SU-DHL-6 (cell line): ENCODE results near the gene FBXO4.

Experiments used
- H2AFZ ChIP-seq: fragments of 200-600 bp; sonication (generic); 2 replicates; pipeline ENCODE4 v1.6.1; 2014; ENCODE audit warnings: low read depth, mild to moderate bottlenecking, moderate library complexity, mixed read lengths, antibody characterized with exemption, low read length; ENCODE audit not compliant: severe bottlenecking
- H3F3A ChIP-seq: fragments of 200-600 bp; shearing (Covaris generic); 2 replicates; pipeline ENCODE4 v1.6.0; 2016; ENCODE audit warnings: antibody characterized with exemption, mild to moderate bottlenecking; ENCODE audit not compliant: insufficient read depth
- H3K27ac ChIP-seq: fragments of 200-600 bp; sonication (generic); 2 replicates; pipeline ENCODE4 v1.5.1; 2016; ENCODE audit warnings: low read depth, mild to moderate bottlenecking, low read length, moderate library complexity, mixed read lengths
- H3K27me3 ChIP-seq: fragments of 200-600 bp; sonication (generic), shearing (Covaris generic); 2 replicates; pipeline ENCODE4 v1.6.0; 2014; ENCODE audit warnings: mild to moderate bottlenecking, low read length
- H3K36me3 ChIP-seq: fragments of 200-600 bp; sonication (generic); 2 replicates; pipeline ENCODE4 v1.6.1; 2014; ENCODE audit warnings: mild to moderate bottlenecking, low read length, mixed read lengths
- H3K4me2 ChIP-seq: fragments of 300-600, 200-600 bp; shearing (Covaris generic), sonication (generic); 2 replicates; pipeline ENCODE4 v1.6.0; 2014; ENCODE audit warnings: low read length, low read depth, mild to moderate bottlenecking; ENCODE audit not compliant: poor library complexity, severe bottlenecking
- H3K4me3 ChIP-seq: fragments of 200-600 bp; sonication (generic); 2 replicates; pipeline ENCODE4 v1.5.1; 2014; ENCODE audit warnings: antibody characterized with exemption, low read length, mild to moderate bottlenecking, mixed read lengths; ENCODE audit not compliant: insufficient read depth, poor library complexity, severe bottlenecking
- H3K79me2 ChIP-seq: fragments of 200-600 bp; sonication (generic); 2 replicates; pipeline ENCODE4 v1.6.1; 2014; ENCODE audit warnings: mild to moderate bottlenecking, low read length, moderate library complexity; ENCODE audit not compliant: insufficient read depth
- H3K9ac ChIP-seq: fragments of 200-600 bp; sonication (generic); 2 replicates; pipeline ENCODE4 v1.7.0; 2014; ENCODE audit warnings: mild to moderate bottlenecking, low read length
- H3K9me2 ChIP-seq: fragments of 200-600 bp; sonication (generic); replicated peaks from 2 replicates; pipeline ENCODE4 v1.6.1; 2014; ENCODE audit warnings: low read length; ENCODE audit not compliant: insufficient read depth
- H3K9me3 ChIP-seq: fragments of 200-600 bp; sonication (generic); 2 replicates; pipeline ENCODE4 v1.6.1; 2014; ENCODE audit warnings: low read length, mixed read lengths; ENCODE audit not compliant: insufficient read depth
- H4K20me1 ChIP-seq: fragments of 200-600 bp; sonication (generic); 2 replicates; pipeline ENCODE4 v1.6.1; 2014; ENCODE audit warnings: low read depth, mild to moderate bottlenecking, antibody characterized with exemption, low read length, moderate library complexity, mixed read lengths
- CTCF ChIP-seq: fragments of 200-600 bp; sonication (generic); IDR thresholded peaks from one replicate; pipeline ENCODE4 v1.5.1; 2017; ENCODE audit warnings: antibody characterized with exemption, mild to moderate bottlenecking, low read length, moderate library complexity; ENCODE audit not compliant: insufficient read depth, poor library complexity, severe bottlenecking
- EZH2phosphoT487 ChIP-seq: fragments of 200-600 bp; sonication (generic), shearing (Covaris generic); conservative IDR thresholded peaks from 2 replicates; pipeline ENCODE4 v1.6.1; 2018; ENCODE audit warnings: mild to moderate bottlenecking, antibody characterized with exemption, low read length, moderate library complexity, mixed read lengths

FBXO4 gene

GRCh38 chr5:41973087-41973486, 48.0 kb downstream of the FBXO4 start:
- H2AFZ ChIP-seq: no peak overlapping the region
- no peaks in the 10 kb centered on the region for H3K9me3 ChIP-seq
- H3K79me2 ChIP-seq: no peaks in the 10 kb centered on the region
- no peaks in the 10 kb centered on the region for H3F3A ChIP-seq
- H3K27me3 ChIP-seq: no peaks in the 10 kb centered on the region
- no peak overlapping the region for H3K4me2 ChIP-seq
- no peaks in the 10 kb centered on the region for H3K36me3 ChIP-seq
- TF ChIP-seq EZH2phosphoT487: no peak
- no peak for TF ChIP-seq CTCF
- H3K4me3 ChIP-seq: no peak overlapping the region
- no peak overlapping the region for H3K27ac ChIP-seq
- no peaks in the 10 kb centered on the region for H4K20me1 ChIP-seq
- no peak overlapping the region for H3K9ac ChIP-seq
- H3K9me2 ChIP-seq: no peaks in the 10 kb centered on the region

GRCh38 chr5:41973887-41974286, 48.8 kb downstream of the FBXO4 start:
- H3K27ac ChIP-seq: no peak overlapping the region
- no peaks in the 10 kb centered on the region for H4K20me1 ChIP-seq
- TF ChIP-seq CTCF (no peak), EZH2phosphoT487 (no peak)
- no peaks in the 10 kb centered on the region for H3K27me3 ChIP-seq
- H3K9ac ChIP-seq: no peak overlapping the region
- no peaks in the 10 kb centered on the region for H3K9me3 ChIP-seq
- no peaks in the 10 kb centered on the region for H3K9me2 ChIP-seq
- H3F3A ChIP-seq: no peaks in the 10 kb centered on the region
- H3K36me3 ChIP-seq: no peaks in the 10 kb centered on the region
- no peaks in the 10 kb centered on the region for H3K79me2 ChIP-seq
- H3K4me3 ChIP-seq: no peak overlapping the region
- H2AFZ ChIP-seq: no peak overlapping the region
- H3K4me2 ChIP-seq: no peak overlapping the region

DNA sequence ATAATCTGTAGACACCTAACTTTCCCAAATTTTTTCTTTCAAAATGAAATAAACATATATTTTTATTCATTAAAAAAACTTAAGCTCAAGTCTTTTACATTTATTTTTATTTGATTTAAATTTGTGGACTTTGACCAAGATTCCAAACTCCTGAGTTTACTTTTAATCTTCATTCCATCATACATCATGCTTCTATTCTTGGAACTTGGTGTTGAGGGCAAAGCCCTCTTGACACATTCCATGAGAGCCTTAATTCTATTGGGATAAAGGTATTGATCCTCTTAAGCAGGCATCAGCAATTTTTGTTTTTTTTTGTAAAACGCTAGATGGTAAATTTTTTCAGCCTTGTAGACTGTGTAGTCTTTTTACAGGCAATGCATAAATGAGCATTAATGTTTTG, 53.6 kb downstream of the FBXO4 start:
- Histone ChIP-seq H3F3A (no peaks in the 10 kb centered on the region), H3K4me3 (no peak overlapping the region), H3K4me2 (no peak overlapping the region), H3K9ac (no peak overlapping the region), H3K27me3 (no peaks in the 10 kb centered on the region), H3K9me2 (no peaks in the 10 kb centered on the region), H3K79me2 (no peaks in the 10 kb centered on the region), H2AFZ (no peak overlapping the region), H3K27ac (no peak overlapping the region), H4K20me1 (no peaks in the 10 kb centered on the region), H3K36me3 (no peaks in the 10 kb centered on the region), H3K9me3 (no peaks in the 10 kb centered on the region)
- TF ChIP-seq EZH2phosphoT487: no peak
- no peak for TF ChIP-seq CTCF

DNA sequence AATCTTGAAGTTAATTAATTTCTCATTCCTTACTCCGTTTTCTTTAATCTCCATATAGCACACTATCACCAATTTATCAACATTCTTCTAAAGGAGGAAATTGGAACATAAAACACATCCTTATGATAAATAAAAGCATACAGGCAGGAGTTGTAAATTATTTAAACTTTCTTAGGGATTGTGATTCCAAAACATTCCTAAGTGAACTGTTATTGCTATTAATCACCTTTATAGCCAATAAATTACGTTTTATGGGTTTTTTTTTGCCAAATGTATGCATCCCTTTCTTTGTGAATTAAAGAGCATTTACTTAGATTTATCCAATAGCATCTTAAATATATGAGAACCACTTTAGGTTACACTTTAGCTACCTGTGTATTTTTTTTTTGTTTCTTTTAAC, 55.3 kb downstream of the FBXO4 start:
- H3K9ac ChIP-seq: no peak overlapping the region
- H4K20me1 ChIP-seq: no peaks in the 10 kb centered on the region

More for the DNA sequence above, 55.3 kb downstream of the FBXO4 start:
- no peak overlapping the region for H2AFZ ChIP-seq
- H3K79me2 ChIP-seq: no peaks in the 10 kb centered on the region
- TF ChIP-seq CTCF (no peak), EZH2phosphoT487 (no peak)
- no peaks in the 10 kb centered on the region for H3K36me3 ChIP-seq
- no peaks in the 10 kb centered on the region for H3K9me3 ChIP-seq
- no peak overlapping the region for H3K27ac ChIP-seq
- no peak overlapping the region for H3K4me2 ChIP-seq
- H3K4me3 ChIP-seq: no peak overlapping the region
- H3F3A ChIP-seq: no peaks in the 10 kb centered on the region
- H3K9me2 ChIP-seq: no peaks in the 10 kb centered on the region
- H3K27me3 ChIP-seq: no peaks in the 10 kb centered on the region
